ENCODE results near the gene LMAN2L.

LMAN2L gene

GRCh38 chr2:96733931-96734330, 5.9 kb downstream of the LMAN2L start:
- no peak for TF ChIP-seq CTCF (IDR thresholded peaks at IDR 0.05; ENCODE audit: insufficient read depth, low read length, poor library complexity, severe bottlenecking)
- DNase-seq (ENCODE audit: extremely low read depth, insufficient read length) = no peak
- no peaks in the 10 kb centered on the region for H3K27me3 ChIP-seq (replicated peaks; ENCODE audit: control insufficient read depth, insufficient read depth, low read length)
- H3K4me3 ChIP-seq (replicated peaks; ENCODE audit: low read depth, low read length) = no peak overlapping the region
- peaks cover 13% of the 10 kb centered on the region for H3K36me3 ChIP-seq (ENCODE audit: control insufficient read depth, insufficient read depth, low read length)

DNA sequence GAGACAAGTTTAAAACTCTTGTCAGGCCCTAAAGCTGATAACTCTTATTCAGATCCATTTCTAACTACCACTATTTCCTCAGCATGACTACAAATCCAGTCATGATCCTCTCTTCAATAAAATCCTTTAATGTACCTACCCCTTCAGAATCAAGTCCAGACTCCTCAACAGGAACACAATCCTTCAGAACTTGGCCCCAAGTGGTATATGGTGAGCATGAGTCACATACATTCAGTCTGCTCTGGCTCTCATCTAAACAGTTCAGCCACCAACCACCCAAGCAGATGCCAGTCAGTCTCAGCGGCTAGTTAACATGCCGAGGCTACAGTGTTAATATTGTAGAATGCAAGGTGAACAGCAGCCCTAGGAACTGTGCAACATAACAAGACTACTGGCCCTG, 9.7 kb downstream of the LMAN2L start:
- no peak for DNase-seq (ENCODE audit: extremely low read depth, insufficient read length)
- Histone ChIP-seq H3K27me3 (replicated peaks; ENCODE audit: control insufficient read depth, insufficient read depth, low read length) (no peaks in the 10 kb centered on the region), H3K36me3 (ENCODE audit: control insufficient read depth, insufficient read depth, low read length) (peaks cover 12% of the 10 kb centered on the region), H3K4me3 (replicated peaks; ENCODE audit: low read depth, low read length) (no peak overlapping the region)
- no peak for TF ChIP-seq CTCF (IDR thresholded peaks at IDR 0.05; ENCODE audit: insufficient read depth, low read length, poor library complexity, severe bottlenecking)

GRCh38 chr2:96729748-96730147, 10.1 kb downstream of the LMAN2L start:
- peaks cover 12% of the 10 kb centered on the region for H3K36me3 ChIP-seq (ENCODE audit: control insufficient read depth, insufficient read depth, low read length)

DNA sequence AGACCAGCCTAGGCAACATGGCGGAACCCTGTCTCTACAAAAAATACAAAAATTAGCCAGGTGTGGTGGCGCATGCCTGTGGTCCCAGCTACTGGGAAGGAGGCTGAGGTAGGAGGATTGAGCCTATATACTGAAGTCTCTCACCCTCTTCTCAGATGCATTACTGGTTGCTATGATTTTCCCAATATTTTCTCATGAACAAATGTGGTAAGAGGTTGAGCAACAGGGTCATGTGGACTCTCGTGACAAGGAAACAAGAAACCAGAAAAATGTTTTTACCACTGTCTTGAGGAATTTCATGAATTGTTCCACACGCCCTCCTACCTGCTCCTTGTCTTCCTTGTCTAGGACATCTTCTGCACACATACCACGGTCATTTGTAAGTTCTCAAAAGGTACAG, 12.4 kb downstream of the LMAN2L start:
- Histone ChIP-seq H3K27me3 (replicated peaks; ENCODE audit: control insufficient read depth, insufficient read depth, low read length) (no peaks in the 10 kb centered on the region), H3K4me3 (replicated peaks; ENCODE audit: low read depth, low read length) (no peak overlapping the region), H3K36me3 (ENCODE audit: control insufficient read depth, insufficient read depth, low read length) (peaks cover 6% of the 10 kb centered on the region)
- DNase-seq (ENCODE audit: extremely low read depth, insufficient read length) = no peak
- TF ChIP-seq CTCF (IDR thresholded peaks at IDR 0.05; ENCODE audit: insufficient read depth, low read length, poor library complexity, severe bottlenecking) = no peak

More at GRCh38 chr2:96729748-96730147, 10.1 kb downstream of the LMAN2L start:
- TF ChIP-seq CTCF (IDR thresholded peaks at IDR 0.05; ENCODE audit: insufficient read depth, low read length, poor library complexity, severe bottlenecking) = no peak
- no peak for DNase-seq (ENCODE audit: extremely low read depth, insufficient read length)
- Histone ChIP-seq H3K4me3 (replicated peaks; ENCODE audit: low read depth, low read length) (no peak overlapping the region), H3K27me3 (replicated peaks; ENCODE audit: control insufficient read depth, insufficient read depth, low read length) (no peaks in the 10 kb centered on the region)

GRCh38 chr2:96726131-96726530, 13.7 kb downstream of the LMAN2L start:
- no peak for TF ChIP-seq CTCF (IDR thresholded peaks at IDR 0.05; ENCODE audit: insufficient read depth, low read length, poor library complexity, severe bottlenecking)
- no peak for DNase-seq (ENCODE audit: extremely low read depth, insufficient read length)
- Histone ChIP-seq H3K4me3 (replicated peaks; ENCODE audit: low read depth, low read length) (no peak overlapping the region), H3K27me3 (replicated peaks; ENCODE audit: control insufficient read depth, insufficient read depth, low read length) (no peaks in the 10 kb centered on the region), H3K36me3 (ENCODE audit: control insufficient read depth, insufficient read depth, low read length) (peaks cover 5% of the 10 kb centered on the region)

DNA sequence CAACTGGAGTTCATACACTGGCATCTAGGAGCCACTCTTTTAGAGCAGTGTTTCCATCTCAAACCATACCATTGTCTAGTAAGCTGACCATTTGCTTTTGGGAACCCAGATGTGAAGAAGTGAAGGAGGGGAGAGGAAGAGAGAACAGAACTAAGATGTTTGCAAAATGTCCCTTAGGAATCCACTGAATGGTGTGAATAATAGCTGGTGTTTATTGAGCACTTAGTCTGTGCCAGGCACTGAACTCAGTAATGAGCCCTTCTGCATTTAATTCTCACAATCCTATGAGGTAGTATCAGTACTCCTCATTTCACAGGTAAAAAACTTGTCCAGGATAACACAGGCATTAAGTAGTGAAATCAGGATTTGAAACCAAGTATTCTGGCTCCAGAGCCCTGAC, 23.5 kb downstream of the LMAN2L start:
- Histone ChIP-seq H3K4me3 (replicated peaks; ENCODE audit: low read depth, low read length) (no peak overlapping the region), H3K36me3 (ENCODE audit: control insufficient read depth, insufficient read depth, low read length) (peaks cover 4% of the 10 kb centered on the region), H3K27me3 (replicated peaks; ENCODE audit: control insufficient read depth, insufficient read depth, low read length) (no peaks in the 10 kb centered on the region)
- DNase-seq (ENCODE audit: extremely low read depth, insufficient read length) = no peak
- no peak for TF ChIP-seq CTCF (IDR thresholded peaks at IDR 0.05; ENCODE audit: insufficient read depth, low read length, poor library complexity, severe bottlenecking)
